HEK293T (cell line): ENCODE measurements around the gene PCP4.

Experiments
- CTCF ChIA-PET: fragments of 350-600 bp; formaldehyde crosslinking; extraction: SDS; loops from one replicate; lab custom pipeline; 2021; ENCODE audit warnings: antibody characterized with exemption, inconsistent platforms; lab: Yijun Ruan, JAX
- POLR2A ChIA-PET: fragments of 350-600 bp; formaldehyde crosslinking; extraction: SDS; loops from one replicate; lab custom pipeline; 2020; ENCODE audit warnings: antibody characterized with exemption, inconsistent platforms; lab: Yijun Ruan, JAX
- DNase-seq: peaks from one replicate; pipeline ENCODE4 v3.0.0; 2012; ENCODE audit warnings: mixed read lengths; ENCODE audit errors: extremely low spot score
- ARNT ChIP-seq: fragments of 450-650 bp; IDR thresholded peaks from 2 replicates; pipeline ENCODE4 v1.6.1; 2017; ENCODE audit warnings: mild to moderate bottlenecking
- BHLHE40 ChIP-seq: fragments of 450-650 bp; IDR thresholded peaks from 2 replicates; pipeline ENCODE4 v1.6.1; 2016; ENCODE audit warnings: mild to moderate bottlenecking, moderate library complexity, borderline replicate concordance
- CTBP1 ChIP-seq: fragments of 450-650 bp; IDR thresholded peaks from 2 replicates; pipeline ENCODE4 v1.6.1; 2016; ENCODE audit warnings: borderline replicate concordance
- ELF4 ChIP-seq: fragments of 450-650 bp; IDR thresholded peaks from 2 replicates; pipeline ENCODE4 v1.6.1; 2017; ENCODE audit warnings: antibody characterized with exemption
- FOXA1 ChIP-seq: fragments of 450-650 bp; IDR thresholded peaks from 2 replicates; pipeline ENCODE4 v1.6.1; 2016; ENCODE audit warnings: mild to moderate bottlenecking
- FOXK2 ChIP-seq: fragments of 450-650 bp; IDR thresholded peaks from 2 replicates; pipeline ENCODE4 v1.6.1; 2016; ENCODE audit warnings: mild to moderate bottlenecking
- FOXM1 ChIP-seq: fragments of 450-650 bp; IDR thresholded peaks from 2 replicates; pipeline ENCODE4 v1.6.1; 2017; ENCODE audit warnings: mild to moderate bottlenecking, borderline replicate concordance
- HDGF ChIP-seq: fragments of 450-650 bp; IDR thresholded peaks from 2 replicates; pipeline ENCODE4 v1.6.1; 2017; ENCODE audit warnings: antibody characterized with exemption, borderline replicate concordance
- L3MBTL2 ChIP-seq: fragments of 450-650 bp; conservative IDR thresholded peaks from 2 replicates; pipeline ENCODE4 v1.6.1; 2016; ENCODE audit warnings: mild to moderate bottlenecking
- LEF1 ChIP-seq: fragments of 450-650 bp; IDR thresholded peaks from 2 replicates; pipeline ENCODE4 v1.6.1; 2017; ENCODE audit warnings: mild to moderate bottlenecking, borderline replicate concordance
- NFRKB ChIP-seq: fragments of 450-650 bp; IDR thresholded peaks from 2 replicates; pipeline ENCODE4 v1.6.1; 2016; ENCODE audit warnings: mild to moderate bottlenecking, moderate library complexity
- SP1 ChIP-seq: fragments of 450-650 bp; IDR thresholded peaks from 2 replicates; pipeline ENCODE4 v1.6.1; 2017
- SUZ12 ChIP-seq: fragments of 450-650 bp; IDR thresholded peaks from 2 replicates; pipeline ENCODE4 v1.6.1; 2016; ENCODE audit warnings: mild to moderate bottlenecking
- TARDBP ChIP-seq: fragments of 450-650 bp; IDR thresholded peaks from 2 replicates; pipeline ENCODE4 v1.6.1; 2016
- ZNF384 ChIP-seq: fragments of 450-650 bp; IDR thresholded peaks from 2 replicates; pipeline ENCODE4 v1.6.1; 2016
- TF ChIP-seq, protein P1 (sequence below): fragments of 450-650 bp; IDR thresholded peaks from 2 replicates; pipeline ENCODE4 v1.6.1; 2016

Gene PCP4

DNA sequence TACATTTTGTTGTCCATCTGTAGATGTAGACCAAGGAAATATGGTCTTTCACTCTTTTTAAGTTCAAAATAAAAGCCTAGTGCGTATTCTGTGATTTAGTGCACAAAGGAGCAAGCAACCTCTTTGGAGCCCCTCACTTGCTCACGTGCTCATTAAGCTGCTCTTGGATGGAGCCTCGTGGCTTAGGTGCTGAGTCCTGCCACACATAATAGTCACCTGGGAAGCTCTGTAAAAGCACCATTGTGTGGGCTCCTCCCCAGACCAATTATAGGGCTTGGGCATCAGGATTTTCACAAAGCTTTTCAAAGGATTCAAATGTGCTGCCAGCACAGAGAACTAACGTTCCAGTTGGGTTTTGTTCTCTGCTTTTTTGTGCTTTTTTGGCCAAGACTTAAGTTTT, 85.0 kb downstream of the PCP4 start:
- ChIA-PET CTCF (no interaction called here), POLR2A (no interaction called here)
- DNase-seq, result no peak
- TF ChIP-seq LEF1, result no peak
- no peak for TF ChIP-seq L3MBTL2
- TF ChIP-seq SUZ12, result no peak
- no peak for TF ChIP-seq NFRKB
- no peak for TF ChIP-seq CTBP1
- no peak for TF ChIP-seq FOXM1
- TF ChIP-seq ELF4, result no peak
- no peak for TF ChIP-seq BHLHE40

DNA sequence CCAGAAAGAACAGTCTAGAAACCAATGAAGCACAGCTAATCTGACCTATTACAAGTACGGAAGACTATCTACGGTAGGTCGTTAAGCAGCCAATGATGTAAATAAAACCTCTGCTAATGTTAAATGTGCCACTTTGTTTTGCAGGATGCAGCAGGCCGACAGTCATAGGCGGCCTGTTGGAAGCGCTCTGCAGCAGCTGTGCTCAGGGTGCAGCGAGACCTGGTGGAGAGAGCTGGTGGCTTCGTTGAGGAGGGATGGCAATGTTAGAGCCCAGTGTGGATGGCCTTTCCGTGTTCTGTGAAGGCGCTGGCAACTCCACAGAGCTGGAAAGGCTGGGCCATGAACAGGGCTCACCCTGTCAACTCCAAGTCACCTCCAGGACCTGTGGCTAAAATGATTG, 87.3 kb downstream of the PCP4 start:
- DNase-seq, result no peak
- ChIA-PET POLR2A (no interaction called here), CTCF (no interaction called here)
- TF ChIP-seq L3MBTL2, result no peak
- TF ChIP-seq FOXA1, result no peak
- TF ChIP-seq ELF4, result no peak
- no peak for TF ChIP-seq NFRKB
- TF ChIP-seq HDGF, result no peak
- TF ChIP-seq FOXM1, result no peak
- TF ChIP-seq BHLHE40, result no peak
- no peak for TF ChIP-seq SUZ12

DNA sequence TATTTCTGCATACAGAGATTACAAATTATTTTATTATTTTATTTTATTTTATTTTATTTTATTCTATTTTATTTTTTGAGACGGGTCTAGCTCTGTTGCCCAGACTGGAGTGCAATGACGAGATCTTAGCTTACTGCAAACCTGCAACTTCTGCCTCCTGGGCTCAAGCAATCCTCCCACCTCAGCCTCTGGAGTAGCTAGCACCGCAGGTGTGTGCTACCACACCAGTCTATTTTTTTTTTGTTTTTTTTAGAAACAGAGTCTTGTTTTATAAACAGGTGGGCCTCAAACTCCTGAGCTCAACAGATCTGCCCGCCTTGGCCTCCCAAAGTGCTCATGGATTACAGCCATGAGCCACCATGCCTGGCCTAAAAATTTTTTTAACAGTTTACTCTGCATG, 88.1 kb downstream of the PCP4 start:
- CTCF ChIA-PET, result no interaction called here
- POLR2A ChIA-PET, result no interaction called here
- DNase-seq, result no peak
- TF ChIP-seq LEF1, result no peak
- no peak for TF ChIP-seq BHLHE40
- TF ChIP-seq ARNT, result no peak
- TF ChIP-seq HDGF, result no peak
- TF ChIP-seq FOXM1, result no peak
- TF ChIP-seq ELF4, result no peak
- no peak for TF ChIP-seq TARDBP
- no peak for TF ChIP-seq CTBP1

DNA sequence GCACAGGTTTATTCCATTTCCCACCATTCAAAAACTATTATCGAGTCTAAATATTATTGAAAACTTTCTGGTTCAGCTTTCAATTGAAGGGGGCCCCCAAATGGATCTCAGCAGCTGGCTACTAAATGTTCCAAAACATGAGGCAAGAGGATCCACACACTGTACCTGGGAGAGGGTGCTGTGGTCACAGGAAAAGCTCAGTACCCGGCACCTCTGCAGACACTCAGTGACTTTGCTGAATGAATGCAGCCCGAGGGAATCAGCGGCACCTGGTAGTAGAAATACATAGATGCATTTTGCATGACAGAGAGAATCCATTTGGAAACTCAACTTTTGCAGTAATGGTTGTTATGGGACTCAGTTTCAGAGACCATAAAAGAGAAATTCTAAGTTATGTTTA, 89.3 kb downstream of the PCP4 start:
- ChIA-PET CTCF (no interaction called here), POLR2A (no interaction called here)
- TF ChIP-seq NFRKB (no peak), ELF4 (no peak), FOXK2 (no peak), ZNF384 (no peak), SUZ12 (no peak)
- no peak for DNase-seq

DNA sequence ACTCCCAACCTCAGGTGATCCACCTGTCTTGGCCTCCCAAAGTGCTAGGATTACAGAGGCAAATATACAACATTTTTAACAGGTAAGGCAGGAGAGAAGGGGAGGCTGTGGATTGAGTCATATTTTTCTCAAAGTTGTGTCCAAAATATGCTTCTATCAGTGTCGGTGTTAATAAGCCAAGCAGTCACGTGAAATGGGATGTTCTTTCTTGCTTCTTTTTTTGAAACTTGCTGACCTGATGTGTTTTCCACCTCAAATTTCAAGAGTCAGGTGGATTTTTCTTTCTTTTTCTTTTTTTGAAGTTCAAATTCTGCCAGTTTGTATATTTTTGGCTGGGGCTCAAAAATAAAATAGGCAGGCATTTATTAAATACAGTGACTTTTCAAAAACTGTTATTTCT, 91.5 kb downstream of the PCP4 start:
- POLR2A ChIA-PET, result no interaction called here

DNA sequence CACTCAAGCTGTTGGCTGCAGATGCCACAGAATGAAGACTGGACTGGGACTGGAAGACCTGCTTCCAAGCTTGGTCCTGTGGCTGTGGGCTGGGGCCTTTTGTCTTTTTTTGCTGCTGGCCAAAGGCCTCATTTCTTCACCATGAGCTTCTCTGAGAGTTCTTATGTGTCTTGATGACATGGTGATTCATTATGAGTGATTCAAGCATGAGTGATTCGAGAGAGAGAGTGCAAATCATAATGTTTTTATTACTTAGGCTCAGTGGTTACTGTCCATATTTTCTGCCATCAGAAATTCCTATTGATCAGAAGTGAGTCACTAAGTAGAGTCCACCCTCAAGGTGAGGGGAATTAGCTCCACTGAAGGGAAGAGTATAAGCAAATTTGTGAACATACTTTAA, 94.0 kb downstream of the PCP4 start:
- ChIA-PET POLR2A (no interaction called here), CTCF (no interaction called here)
- TF ChIP-seq BHLHE40 (no peak), FOXK2 (no peak), HDGF (no peak), FOXM1 (no peak), ARNT (no peak), SUZ12 (no peak), CTBP1 (no peak), TARDBP (no peak), SP1 (no peak), FOXA1 (no peak), LEF1 (no peak), L3MBTL2 (no peak), ELF4 (no peak), NFRKB (no peak), ZNF384 (no peak)
- TF ChIP-seq, protein P1, sequence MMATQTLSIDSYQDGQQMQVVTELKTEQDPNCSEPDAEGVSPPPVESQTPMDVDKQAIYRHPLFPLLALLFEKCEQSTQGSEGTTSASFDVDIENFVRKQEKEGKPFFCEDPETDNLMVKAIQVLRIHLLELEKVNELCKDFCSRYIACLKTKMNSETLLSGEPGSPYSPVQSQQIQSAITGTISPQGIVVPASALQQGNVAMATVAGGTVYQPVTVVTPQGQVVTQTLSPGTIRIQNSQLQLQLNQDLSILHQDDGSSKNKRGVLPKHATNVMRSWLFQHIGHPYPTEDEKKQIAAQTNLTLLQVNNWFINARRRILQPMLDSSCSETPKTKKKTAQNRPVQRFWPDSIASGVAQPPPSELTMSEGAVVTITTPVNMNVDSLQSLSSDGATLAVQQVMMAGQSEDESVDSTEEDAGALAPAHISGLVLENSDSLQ, result no peak
- DNase-seq, result no peak

More for the DNA sequence above, 91.5 kb downstream of the PCP4 start:
- CTCF ChIA-PET, result no interaction called here
- TF ChIP-seq NFRKB, result no peak
- TF ChIP-seq FOXM1, result no peak
- TF ChIP-seq TARDBP, result no peak
- no peak for TF ChIP-seq LEF1
- TF ChIP-seq ARNT, result no peak
- no peak for TF ChIP-seq L3MBTL2
- TF ChIP-seq BHLHE40, result no peak
- no peak for TF ChIP-seq SUZ12
- TF ChIP-seq SP1, result no peak
- no peak for TF ChIP-seq FOXK2
- no peak for TF ChIP-seq ELF4
- TF ChIP-seq, protein P1, result no peak
- TF ChIP-seq HDGF, result no peak
- DNase-seq, result no peak

DNA sequence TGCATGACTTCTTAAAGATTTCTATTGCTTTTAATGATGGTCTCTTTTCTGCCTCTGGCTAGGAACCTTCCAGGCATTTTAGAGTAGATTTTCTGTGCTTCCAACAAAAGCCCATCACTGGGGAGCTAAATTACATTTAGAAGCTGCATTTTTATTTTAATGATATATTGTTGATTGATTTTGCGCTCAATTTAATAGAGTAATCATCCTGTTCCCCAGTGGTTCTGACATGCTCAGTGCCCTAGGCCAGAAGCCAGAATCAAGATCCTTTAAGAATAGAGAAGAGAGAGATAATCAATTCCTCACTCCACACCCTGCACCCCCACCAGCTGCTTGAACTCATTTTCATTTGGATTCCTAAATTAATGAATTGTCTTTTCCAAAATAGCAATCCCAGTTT, 97.8 kb downstream of the PCP4 start:
- ChIA-PET POLR2A (no interaction called here), CTCF (no interaction called here)
- TF ChIP-seq, protein P1, result no peak
- TF ChIP-seq SUZ12 (no peak), NFRKB (no peak), L3MBTL2 (no peak), FOXK2 (no peak), HDGF (no peak), ZNF384 (no peak), FOXA1 (no peak), BHLHE40 (no peak), SP1 (no peak), FOXM1 (no peak), CTBP1 (no peak), LEF1 (no peak), ELF4 (no peak), ARNT (no peak), TARDBP (no peak)
- no peak for DNase-seq
